ENCODE data around the gene KRT75. TPM values are rescaled to one million over a fixed set of nuclear protein-coding genes. Genes with fewer than 3 reads are reported as not detected.
"Not testable (repeated sequence)": the region's sequence is repeated elsewhere in the genome, so short reads cannot be mapped to it uniquely, and the experiment has no call there.

KRT75 gene
- not detected for total RNA-seq

DNA sequence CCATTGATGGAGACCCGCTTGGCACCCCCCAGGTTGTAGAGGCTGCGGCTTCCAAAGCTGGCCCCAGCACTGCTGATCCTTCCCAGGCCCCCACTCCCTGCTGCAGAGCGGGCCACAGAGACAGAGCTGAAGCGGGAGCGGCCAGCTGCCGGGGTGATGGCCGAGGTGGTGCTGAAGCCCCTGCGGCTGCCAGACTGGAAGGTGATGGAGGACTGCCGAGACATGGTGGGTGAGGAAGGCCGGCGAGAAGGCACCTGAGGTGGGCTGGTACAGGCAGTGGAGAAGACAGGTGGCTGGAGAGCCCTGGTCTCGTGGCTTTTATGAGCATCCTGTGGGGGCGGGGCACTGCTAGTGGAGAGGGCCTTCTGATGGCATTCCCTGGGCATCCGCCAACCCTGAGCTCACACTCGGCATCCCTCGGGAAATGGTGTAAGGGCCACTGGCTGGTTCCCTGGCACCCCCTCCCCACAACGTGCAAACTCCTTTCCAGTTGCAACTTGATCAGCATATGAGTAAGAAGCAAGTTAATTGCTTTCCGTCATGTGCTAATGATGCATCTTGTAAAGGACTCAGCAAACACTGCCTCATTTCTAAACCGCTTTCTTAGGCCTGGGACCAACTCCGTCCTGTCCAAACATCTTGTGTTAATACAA lies at the start of gene KRT75:
KRT75 (minus strand) TSS at position 291 of the 653 bp plus-strand sequence; CDS start at position 224, 67 bp downstream.
- DNase-seq (ENCODE audit: low spot score): no peak

DNA sequence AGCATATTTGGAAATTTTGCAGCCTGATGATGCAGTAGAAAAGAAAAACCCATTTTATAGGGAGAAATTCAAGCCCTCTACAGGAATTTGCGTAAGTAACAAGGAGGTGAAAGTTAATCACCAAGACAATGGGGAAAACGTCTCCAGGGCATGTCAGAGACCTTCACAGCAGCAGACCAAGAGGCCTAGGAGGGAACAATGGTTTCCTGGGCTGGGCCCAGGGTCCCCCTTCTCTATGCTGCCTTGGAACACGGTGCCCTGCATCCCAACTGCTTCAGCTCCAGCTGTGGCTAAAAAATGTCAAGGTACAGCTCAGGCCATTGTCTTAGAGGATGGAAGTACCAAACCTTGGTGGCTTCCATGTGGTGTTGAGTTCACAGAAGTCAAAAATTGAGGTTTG lies 45.9 kb upstream of the KRT75 start:
- no peak for DNase-seq (ENCODE audit: low spot score)

DNA sequence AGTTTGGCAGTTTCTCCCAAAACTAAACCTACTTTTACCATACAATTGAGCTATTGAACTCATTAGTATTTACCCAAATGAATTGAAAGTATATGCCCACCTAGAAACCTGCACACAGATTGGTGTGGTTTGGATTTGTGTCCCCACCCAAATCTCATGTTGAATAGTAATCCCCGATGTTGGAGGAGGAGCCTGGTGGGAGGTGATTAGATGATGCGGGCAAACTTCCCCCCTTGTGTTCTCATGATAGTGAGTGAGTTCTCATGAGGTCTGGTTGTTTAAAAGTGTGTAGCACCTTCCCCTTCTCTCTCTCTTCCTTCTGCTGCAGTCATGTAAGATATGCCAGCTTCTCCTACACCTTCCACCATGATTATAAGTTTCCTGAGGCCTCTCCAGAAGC lies 43.5 kb upstream of the KRT75 start:
- no peak for DNase-seq (ENCODE audit: low spot score)

DNA sequence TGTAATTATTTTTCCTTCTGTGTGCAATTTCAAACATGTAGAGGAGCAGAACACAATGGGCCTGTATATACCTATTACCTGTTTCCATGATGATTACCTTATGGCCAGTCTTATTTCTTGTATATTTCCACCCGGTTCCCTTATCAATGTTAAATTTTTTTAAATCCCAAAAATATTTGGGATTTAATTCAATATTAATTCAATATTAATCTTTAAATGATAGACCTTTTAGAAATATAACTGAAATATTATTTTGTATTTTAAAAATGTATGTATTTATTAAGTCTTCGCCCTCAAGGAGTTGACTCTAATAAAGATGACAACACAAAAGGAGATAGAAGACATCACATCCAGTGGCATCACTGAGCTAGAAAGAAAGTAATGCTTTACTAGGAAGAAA lies 40.0 kb upstream of the KRT75 start:
- no peak for DNase-seq (ENCODE audit: low spot score)

GRCh38 chr12:52473768-52474167 lies 39.6 kb upstream of the KRT75 start, which contains the start of gene KRT6C:
Gene KRT6C, minus strand, starts transcription at chr12:52473805. Its CDS starts 68 bp downstream, at chr12:52473737.
- DNase-seq (ENCODE audit: low spot score): no peak

DNA sequence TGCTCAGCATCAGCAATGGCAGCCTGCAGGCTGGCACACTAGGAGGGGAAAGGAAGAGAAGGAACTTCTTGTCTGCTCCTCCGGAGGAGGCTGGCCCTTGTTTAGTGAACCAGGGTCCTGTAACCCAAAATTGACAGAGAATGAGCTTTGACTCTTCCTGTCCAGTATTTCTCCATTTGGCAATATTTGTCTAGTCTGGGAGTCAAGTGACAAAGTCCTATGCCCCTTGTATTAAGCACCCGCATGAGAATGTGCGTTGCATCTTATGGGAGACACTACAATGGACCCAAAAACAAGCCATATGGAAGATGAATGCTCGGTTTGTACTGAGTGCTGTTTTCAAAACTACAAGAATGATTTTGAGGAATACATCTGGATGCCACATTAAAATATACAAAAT lies 35.7 kb upstream of the KRT75 start:
- no peak for DNase-seq (ENCODE audit: low spot score)

DNA sequence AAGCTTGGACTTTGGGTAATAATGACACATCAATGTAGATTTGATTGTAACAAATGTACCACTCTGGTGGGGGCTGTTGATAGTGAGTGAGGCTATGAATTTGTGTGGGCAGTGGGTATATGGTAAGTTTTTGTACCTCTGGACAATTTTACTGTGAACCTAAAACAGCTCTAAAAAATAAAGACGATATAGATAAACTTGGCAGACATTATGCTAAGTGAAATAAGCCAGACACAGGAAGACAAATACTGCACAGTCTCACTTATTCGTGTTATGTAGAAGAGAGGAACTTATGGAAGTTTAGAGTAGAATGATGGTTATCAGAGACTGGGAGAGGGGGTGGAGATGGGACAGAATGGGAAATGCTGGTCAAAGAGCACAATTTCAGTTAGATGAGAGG lies 30.7 kb upstream of the KRT75 start:
- DNase-seq (ENCODE audit: low spot score): no peak

- no peak for DNase-seq (ENCODE audit: low spot score)
Observed at GRCh38 chr12:52461693-52462092, 27.5 kb upstream of the KRT75 start.

DNA sequence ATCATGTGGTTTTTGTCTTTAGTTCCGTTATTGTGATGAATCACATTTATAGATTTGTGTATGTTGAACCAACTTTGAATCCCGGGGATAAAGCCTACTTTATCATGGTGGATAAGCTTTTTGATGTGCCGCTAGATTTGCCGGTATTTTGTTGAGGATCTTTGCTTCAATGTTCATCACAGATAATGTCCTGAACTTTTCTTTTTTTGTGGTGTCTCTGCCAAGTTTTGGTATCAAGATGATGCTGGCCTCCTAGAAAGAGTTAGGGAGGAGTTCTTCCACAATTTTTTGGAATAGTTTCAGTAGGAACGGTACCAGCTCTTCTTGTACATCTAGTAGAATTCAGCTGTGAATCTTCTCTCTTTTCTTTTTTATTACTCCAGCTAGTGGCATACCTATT lies 24.7 kb upstream of the KRT75 start:
- DNase-seq (ENCODE audit: low spot score): no peak

GRCh38 chr12:52455821-52456220 lies 21.6 kb upstream of the KRT75 start:
- no peak for DNase-seq (ENCODE audit: low spot score)

DNA sequence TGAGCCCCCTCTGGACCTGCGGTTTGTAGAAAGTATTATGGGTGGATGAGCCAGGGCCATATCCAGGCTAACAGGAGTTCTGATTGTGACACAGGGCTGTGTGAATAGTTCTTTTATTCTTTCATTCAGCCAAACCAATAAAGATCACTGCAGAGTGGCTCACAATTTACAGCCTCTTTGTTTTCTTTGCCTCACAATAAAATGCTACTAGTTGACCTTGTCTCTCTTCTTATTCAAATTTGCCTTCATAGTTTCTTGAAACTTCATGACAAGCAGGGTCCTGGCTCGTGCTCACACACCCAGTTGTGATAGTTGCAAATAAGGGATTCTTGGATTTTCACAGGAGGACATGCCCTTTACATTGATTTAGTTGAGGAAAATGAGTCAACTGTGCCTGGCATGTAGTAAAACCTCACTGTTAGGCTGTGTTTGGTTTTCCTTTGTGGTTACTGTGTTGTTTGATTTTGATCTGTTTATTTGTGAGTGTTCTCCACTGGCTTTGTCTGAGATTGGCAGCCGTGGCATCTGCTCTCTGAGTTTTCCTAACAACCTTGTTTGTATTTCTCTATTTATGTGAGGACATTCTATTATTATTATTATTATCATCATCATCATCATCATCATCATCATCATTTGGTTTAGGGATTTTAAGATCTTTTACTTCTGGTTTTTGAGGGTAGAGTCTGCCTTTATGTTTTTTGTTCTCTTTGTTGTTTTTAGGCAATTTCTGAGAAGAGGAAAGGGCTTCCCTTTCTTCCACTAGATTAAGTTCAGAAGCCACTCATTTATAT lies 20.4 kb upstream of the KRT75 start:
- no peak for DNase-seq (ENCODE audit: low spot score)

GRCh38 chr12:52452101-52452500 lies 17.9 kb upstream of the KRT75 start, which contains the start of gene KRT6B:
Gene KRT6B, minus strand, starts transcription at chr12:52452146. Its CDS starts 68 bp downstream, at chr12:52452078.
- DNase-seq (ENCODE audit: low spot score): no peak

GRCh38 chr12:52448228-52448627 lies 14.1 kb upstream of the KRT75 start:
- no peak for DNase-seq (ENCODE audit: low spot score)

GRCh38 chr12:52447196-52447595 lies 13.0 kb upstream of the KRT75 start:
- not testable (repeated sequence) for DNase-seq (ENCODE audit: low spot score)

GRCh38 chr12:52446367-52447045 lies 12.3 kb upstream of the KRT75 start:
- no peak for DNase-seq (ENCODE audit: low spot score)

- DNase-seq (ENCODE audit: low spot score): no peak
Observed at GRCh38 chr12:52445876-52446275, 11.7 kb upstream of the KRT75 start.

DNA sequence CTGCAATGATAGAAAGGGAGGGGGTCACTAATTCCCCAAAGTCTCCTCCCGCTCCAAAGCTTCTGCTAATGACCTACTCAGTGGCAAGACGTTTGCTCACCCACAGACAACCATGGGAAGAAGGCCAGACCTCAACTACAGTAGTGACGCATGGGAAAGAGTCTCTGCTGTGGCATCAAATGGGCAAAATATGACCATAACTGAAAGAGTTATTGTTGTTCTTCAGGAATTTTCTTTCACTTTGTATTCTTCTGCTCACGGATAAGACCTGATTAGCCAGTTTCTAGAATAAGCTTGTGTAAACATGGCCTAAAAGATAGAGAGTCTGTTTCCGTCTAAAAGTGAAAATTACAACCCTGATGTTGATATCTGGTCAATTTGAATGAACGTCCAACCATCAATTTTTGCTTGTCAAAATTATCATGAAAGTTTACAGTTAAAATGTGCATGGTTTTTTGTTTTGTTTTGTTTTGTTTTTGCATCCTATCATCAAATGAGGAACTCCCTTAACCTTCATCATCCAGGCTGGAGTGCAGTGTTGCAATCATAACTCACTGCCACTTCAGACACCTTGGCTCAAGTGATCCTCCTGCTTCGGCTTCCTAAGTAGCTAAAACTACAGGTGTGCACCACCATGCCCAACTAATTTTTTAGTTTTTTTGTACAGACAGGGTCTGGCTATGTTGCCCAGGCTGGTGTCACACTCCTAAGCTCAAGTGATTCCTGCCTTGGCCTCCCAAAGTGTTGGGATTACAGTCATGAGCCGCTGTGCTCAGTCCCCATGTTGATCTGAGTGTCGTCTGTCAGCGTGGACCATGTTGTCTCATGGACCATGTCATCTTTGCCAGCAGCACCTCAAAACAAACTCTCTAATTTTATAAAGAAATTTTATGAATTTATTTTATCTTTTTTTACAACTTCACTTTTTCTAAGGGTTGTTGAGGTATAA lies 10.8 kb upstream of the KRT75 start:
- DNase-seq (ENCODE audit: low spot score): no peak

GRCh38 chr12:52443966-52444365 lies 9.8 kb upstream of the KRT75 start:
- no peak for DNase-seq (ENCODE audit: low spot score)

DNA sequence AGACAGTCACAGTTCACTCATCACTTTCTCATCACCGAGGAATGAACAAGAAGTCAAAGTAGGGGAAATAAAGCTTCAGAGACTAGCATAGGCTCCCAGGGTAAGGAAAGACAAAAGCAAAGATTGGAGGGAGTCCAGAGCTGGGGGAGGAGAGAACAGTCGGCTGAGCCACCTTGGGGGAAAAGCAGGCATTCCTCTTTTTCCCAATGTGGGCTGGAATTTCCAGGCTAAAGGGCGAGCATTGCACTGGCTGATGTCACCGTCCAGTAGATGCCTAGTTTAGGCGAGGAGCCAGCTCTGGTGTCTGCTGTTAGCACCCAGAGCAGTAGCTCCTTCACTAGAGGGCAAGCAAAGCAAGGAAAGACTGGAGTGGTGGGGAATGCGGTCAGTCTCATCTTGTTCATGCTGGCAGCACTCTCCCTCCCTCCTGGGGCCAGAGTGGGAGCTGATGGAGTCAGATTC lies 8.5 kb upstream of the KRT75 start:
- DNase-seq (ENCODE audit: low spot score): no peak

DNA sequence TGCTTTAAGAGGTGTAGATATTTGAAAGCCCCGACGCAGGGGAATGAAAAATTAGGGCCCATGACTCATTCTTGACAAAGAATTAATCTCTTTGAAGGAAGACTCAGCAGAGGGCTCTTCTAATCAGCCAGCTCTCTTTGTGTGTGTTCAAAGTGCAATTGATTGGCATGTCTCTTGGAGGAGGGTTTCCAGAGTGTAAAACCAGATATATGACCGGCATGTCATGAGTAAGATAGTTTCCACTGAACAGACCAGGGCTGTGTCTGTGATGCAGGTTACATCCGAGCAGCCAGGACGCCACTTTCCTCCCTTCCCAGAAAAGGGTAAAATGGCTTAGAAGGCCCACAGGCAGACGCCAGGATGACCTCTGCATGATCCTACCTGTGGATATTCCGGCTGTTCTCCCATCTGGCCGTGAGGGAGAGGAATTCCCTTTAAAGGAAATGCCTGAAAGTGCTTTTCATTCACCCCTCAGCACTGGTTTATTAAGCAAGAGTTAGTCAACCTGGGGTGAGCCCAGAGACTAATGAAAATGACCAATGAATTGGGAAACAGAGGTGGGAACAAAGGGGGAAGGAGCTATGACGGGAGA lies 7.2 kb upstream of the KRT75 start:
- DNase-seq (ENCODE audit: low spot score): no peak

GRCh38 chr12:52440821-52441319 lies 6.7 kb upstream of the KRT75 start:
- no peak for DNase-seq (ENCODE audit: low spot score)

All from ureter (tissue), 1 donor.